Astrocyte of the spinal cord (primary cell): ENCODE measurements around the gene FAM161B.
"Not testable (repeated sequence)": the region's sequence is repeated elsewhere in the genome, so short reads cannot be mapped to it uniquely, and the experiment has no call there.

Experiments used
- DNase-seq: peaks from one replicate; pipeline ENCODE4 v3.0.0; 2011; ENCODE audit warnings: low read depth, low spot score
- H3K4me3 ChIP-seq: 2 replicates; pipeline ENCODE4 v1.5.1; 2011; ENCODE audit warnings: low read depth, mild to moderate bottlenecking, low read length, moderate library complexity
- CTCF ChIP-seq: IDR thresholded peaks from 2 replicates; pipeline ENCODE4 v1.5.1; 2012; ENCODE audit warnings: low read depth, mild to moderate bottlenecking, low read length, inconsistent platforms
- in situ Hi-C: cut with HindIII; loops from 2 replicates; pipeline ENCODE4 v1.10.0; 2017; ENCODE audit warnings: low sequenced_read_pairs

The FAM161B gene

GRCh38 chr14:73991092-73991491, 41.2 kb upstream of the FAM161B start:
- H3K4me3 ChIP-seq = no peak overlapping the region
- in situ Hi-C loops = no loop called here

GRCh38 chr14:73988656-73989055, 38.8 kb upstream of the FAM161B start:
- in situ Hi-C loops = not testable (repeated sequence)

More at GRCh38 chr14:73991092-73991491, 41.2 kb upstream of the FAM161B start:
- no peak for TF ChIP-seq CTCF
- DNase-seq = no peak

GRCh38 chr14:73988065-73988464, 38.2 kb upstream of the FAM161B start:
- DNase-seq = no peak
- in situ Hi-C loops = no loop called here
- no peak overlapping the region for H3K4me3 ChIP-seq
- no peak for TF ChIP-seq CTCF

More at GRCh38 chr14:73988656-73989055, 38.8 kb upstream of the FAM161B start:
- not testable (repeated sequence) for H3K4me3 ChIP-seq, DNase-seq

- H3K4me3 ChIP-seq = no peak overlapping the region
- DNase-seq = peak; percentile 68
- no peak for TF ChIP-seq CTCF
- in situ Hi-C loops = no loop called here
Measured at GRCh38 chr14:73977896-73978295, 28.0 kb upstream of the FAM161B start.

- in situ Hi-C loops = no loop called here
- no peak for DNase-seq
- no peak for TF ChIP-seq CTCF
- H3K4me3 ChIP-seq = no peak overlapping the region
Measured at GRCh38 chr14:73976125-73976524, 26.2 kb upstream of the FAM161B start.

- H3K4me3 ChIP-seq = no peak overlapping the region
- in situ Hi-C loops = no loop called here
- no peak for DNase-seq
- TF ChIP-seq CTCF = no peak
Measured at GRCh38 chr14:73973497-73973896, 23.6 kb upstream of the FAM161B start.

GRCh38 chr14:73968885-73969284, 19.0 kb upstream of the FAM161B start:
- in situ Hi-C loops = no loop called here

More at GRCh38 chr14:73968885-73969284, 19.0 kb upstream of the FAM161B start:
- DNase-seq = no peak
- no peak for TF ChIP-seq CTCF
- H3K4me3 ChIP-seq = no peak overlapping the region
